HuH-7.5 (cell line): ENCODE results near the gene LINGO1.

Experiments
- DNase-seq: peaks from one replicate; pipeline ENCODE4 v3.0.0; 2011; ENCODE audit warnings: low spot score

Gene LINGO1

DNA sequence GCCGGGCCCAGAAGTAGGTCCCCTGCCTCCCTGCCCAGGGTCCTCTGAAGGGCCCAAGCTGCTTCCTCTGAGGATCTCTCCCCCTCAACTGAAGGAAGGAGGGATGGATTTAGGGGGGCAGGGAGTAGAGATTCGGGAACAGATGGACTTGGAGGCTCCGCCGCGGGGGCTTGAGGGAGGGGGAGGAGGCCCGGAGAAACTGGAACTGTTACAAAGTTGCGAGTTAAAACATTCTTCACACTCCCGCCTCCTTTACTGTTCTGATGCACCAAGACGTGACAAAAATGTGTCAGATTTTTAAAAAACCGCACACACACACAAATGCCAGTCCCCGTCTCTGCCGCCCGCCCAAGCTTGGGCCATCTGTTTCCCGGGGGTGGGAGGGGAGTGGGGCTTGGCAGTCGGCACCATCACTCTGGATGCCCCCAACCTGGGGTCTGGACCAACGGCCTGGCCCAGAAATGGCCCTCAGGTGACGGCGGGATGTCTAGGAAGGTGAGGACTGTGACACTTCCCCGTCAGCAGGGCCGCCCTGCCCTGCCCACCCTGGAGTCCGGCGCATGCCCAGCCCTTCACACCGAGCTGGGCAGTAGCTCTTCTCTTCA lies 25.0 kb upstream of the LINGO1 start:
- DNase-seq = no peak

DNA sequence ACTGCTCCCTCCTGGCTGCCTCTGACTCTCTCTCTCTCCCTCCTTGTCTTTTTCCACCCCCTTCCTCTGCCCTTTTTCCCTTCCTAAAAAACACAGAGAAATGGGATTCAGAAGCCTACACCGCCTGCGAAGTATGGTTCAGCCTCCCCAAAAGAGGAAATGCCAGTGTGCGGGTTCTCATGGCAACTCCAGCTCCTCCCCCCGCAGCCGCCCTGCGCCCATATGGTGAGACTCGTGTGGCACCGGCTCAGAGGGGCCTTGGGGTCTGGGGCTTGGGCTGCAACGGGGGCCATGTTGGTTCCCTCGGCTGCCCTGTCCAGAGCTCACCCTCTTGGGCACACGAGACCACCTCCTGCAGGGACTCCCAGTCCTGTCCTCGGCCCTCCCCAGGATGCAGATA lies 23.6 kb upstream of the LINGO1 start:
- no peak for DNase-seq

DNA sequence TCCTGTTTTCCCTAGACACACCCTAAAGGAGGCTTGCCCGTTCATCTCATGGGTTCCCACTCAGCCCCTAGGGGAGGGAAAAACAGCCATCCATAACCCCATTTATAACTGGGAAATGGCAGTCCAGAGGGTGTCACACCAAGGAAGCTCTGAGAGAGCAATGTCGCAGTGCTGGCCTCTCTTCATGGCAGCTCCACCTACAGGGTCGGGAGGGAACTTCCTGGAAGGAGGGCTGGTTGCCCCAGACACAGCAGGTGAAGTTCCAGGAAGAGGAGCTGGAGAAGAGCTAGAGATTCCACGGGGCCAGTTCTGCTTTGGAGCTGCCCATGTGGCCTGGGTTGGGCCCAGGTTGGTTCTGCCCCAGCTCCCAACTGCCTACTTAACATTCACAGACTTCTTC lies 22.3 kb upstream of the LINGO1 start:
- peak; percentile 87 for DNase-seq

DNA sequence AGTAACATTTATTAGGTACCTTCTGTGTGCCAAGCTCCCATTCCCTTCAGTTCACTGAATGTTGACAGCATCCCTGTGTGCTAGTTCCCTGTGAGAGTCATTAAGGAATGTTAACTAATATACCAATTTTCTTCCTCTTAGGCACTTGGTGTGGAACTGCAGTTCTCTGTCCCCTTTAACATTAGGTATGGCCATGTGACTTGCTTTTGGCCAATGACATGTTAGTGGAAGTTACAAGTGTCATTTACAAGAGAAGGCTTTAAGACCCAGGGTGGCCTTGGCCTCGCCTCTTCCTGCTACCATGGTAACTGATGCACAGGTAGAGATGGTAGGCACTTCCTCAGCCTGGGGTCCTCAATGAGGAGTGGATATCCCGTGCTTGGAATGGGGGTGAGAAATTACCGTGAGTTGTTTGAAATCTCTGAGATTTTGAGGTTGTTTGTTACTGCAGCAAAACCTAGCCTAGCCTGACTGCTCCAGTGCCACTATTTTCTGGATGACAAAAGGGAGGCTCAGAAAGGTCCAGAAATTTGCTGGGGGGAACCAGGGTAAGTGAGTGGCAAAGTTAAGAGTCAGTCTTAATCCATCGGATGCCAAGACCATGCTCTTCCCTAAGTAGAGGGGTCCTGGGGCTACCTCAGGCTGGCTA lies 21.2 kb upstream of the LINGO1 start:
- no peak for DNase-seq

DNA sequence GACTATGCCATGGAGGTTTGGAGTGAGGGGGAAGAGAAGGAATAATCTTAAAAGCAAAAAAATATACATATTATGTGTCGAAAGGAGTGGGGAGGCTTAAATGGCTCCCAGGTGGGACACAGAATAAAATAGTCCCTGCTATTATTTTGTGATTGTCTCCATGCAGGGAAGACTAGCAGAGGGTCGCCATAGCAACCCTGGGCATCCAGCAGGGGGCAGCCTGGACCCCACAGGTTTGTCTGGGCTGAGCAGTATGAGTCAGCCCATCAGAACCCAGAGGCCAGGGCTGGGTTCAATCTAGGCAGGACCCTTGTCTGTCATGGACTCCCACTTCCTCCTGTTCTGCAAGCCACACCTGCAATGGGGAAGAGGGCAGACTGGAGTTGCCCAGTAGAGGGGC lies 17.6 kb upstream of the LINGO1 start:
- DNase-seq = no peak

DNA sequence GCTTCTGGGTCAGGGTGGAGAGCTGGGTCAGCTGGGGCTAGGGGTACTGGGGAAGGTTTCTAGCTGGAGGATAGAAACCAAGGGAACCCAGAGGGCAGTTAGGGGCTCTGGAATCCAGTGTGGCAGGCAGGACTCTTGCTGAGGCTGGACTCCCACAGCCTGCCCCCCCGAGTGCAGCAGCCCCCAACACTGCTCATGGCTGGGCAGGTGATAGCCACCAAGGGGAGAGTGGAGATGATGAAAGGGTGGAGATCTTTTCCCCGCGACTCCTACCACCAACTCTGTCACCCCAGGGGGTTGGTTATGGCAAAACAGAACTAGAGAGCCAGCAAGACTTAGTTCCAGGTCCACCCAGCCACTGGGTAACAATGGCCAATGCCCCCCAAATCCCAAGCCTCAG lies 16.9 kb upstream of the LINGO1 start:
- DNase-seq = no peak

DNA sequence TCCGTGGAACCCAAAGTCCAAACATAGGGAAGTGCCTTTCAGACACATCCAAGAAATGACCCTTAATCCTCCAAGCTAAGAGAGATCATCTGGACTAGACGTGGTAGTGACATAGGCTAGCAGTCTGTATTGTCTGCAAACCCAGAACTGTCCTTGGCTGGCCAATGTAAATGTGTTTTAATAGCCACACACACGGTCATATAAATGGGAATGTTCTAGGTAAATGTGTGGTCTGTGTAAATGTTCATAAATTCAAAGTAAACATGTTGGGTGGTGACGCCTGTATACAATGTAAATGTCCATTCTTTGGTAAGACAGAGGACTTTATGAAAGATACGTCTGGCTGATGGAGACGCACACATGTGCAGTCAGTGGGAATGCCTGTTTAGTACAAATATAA lies 16.3 kb upstream of the LINGO1 start:
- DNase-seq = no peak

DNA sequence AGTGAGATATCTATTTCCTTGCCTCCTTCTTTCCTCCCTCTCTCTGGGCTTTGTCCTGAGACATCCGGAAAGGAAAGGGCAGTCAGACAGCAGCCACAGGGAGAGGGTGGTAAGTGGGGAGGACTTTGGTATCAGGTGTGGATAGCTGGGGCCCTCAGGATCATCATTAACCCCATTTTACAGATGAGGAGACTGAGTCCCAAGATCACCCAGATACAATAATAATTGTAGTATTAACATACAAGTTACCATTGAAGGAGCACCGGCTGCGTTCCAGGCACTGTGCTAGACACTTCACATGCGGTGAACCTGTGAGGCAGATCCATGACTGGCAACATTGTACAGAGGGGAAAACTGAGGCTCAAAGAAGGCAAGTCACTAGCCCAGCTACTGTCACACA lies 15.2 kb upstream of the LINGO1 start:
- DNase-seq = no peak

DNA sequence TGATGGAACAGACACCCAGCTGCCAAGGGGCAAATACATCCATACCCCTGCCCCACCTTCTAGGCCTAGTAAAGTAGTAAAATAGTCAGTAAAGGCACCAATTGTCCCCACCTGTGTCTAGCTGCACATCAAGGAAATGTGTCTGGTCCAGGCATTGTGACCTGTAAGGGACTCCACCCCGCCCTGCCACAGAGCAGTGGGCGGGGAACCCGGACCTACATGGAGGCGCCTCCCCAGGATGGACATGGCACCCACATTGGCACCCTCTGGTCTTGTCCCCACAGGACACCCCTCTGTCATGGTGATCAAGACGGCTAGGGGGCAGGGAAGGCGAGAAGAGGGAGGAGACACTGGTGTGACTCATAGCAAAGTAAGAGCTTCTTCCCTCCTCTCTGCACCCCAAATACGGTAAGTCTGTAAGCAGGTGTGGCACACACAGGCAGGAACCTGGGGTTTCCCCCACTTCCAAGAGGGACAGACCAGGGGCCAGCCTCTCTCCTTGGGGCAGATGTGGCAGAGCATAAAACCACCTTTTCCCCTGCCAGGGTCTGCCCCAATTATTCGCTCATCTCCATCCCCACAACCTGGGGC lies 13.5 kb upstream of the LINGO1 start:
- DNase-seq = no peak

DNA sequence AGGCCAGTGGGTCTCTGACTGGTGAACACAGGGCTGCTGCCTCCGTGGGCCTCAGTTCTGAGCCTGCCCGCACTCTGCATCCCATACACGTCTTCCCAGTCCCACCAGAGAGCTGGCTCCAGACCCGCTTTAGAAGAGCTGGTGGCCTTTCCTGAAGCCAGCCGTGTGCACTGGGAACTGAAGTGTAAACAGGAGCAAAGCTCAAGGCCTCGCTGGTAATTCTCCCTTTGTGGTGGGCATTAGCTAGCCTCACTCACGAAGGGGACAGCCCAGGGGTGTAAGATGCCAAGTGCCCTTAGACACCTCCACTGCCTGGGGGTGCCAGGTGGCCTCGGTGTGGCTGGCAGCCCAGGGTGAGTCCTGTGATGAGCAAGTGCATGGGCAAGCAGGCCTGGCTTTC lies 12.9 kb upstream of the LINGO1 start:
- DNase-seq = no peak

DNA sequence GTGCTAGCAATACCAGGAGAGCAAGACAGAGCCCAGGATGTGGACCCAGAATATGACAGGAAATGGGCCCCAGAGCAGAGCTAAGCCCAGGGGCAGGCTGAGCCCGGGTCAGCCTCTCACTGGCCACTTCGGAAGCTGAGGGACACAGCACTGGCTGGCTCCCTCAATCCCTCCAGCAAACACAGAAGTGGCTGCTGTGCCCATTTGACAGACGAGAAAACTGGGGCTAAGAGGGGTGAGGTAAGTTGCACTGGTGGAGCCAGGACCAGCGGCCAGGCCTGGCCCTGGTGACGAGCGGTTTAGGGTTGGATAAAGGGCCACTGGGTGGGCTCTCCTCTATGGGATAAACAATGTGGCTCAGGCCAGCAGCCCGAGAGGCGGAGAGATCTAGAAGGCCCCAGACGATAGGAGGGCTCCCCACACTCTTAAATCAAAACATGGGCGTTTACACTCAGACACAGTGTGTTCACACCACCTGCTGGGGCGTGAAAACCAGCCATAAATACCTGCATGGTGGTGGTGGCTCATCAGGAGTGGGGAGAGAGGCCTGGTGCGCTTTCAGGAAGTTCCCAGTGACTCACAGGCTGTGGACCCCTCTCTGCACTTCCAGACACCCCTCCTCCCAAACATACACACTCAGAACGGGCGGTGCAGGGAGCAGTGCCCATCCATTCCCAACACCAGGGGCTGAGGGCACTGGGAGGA lies 12.0 kb upstream of the LINGO1 start:
- DNase-seq = no peak

DNA sequence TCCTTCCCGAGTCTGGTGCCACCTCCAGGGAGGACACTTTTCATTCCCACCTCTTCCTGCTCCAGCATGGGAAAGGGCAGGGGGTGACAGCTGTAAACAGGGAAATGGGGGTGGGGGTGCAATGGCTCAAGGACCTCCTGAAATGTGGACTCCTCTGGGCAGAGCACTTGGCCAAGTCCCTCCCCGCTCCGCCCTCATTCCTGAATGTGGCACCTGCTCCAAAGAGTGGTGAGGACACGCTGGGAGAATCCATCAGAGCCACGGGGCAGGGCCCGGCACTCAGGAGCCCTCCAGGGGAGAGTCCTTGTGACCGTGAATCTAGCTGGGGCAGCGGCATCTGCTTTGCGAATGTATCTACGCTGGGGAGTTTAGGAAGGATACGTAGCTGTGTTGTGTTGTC lies 11.1 kb upstream of the LINGO1 start:
- DNase-seq = no peak

DNA sequence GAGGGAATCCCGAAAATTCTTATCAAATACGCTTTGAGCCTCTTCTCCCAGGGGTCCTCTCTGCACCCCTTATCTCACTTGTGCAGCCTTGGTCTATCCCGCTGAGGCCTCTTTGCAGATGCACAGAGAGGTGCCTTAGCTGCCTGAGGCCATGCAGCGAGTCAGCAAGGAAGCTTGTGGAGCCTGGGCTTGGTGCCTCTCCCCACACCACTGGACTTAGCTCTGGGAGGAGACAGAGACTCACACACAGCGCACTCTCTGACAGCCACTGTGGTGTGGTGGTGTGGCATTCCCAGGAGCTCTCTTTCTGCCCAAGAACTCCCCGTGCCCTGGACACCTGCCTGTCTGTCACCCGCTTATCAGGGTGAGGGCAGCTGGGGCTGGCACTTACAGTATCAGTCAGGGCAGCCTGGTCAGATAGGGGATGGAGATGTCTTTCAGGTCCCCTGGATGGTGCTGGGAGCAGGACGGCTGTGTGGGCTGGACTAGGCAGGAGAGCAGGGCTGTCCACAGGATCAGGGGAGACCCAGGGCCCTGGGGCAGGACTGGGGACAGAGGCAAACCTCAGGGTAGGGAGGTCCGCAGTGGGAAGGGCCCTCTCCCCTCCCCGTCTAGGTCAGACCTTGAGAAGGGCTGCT lies 10.2 kb upstream of the LINGO1 start:
- DNase-seq = no peak

DNA sequence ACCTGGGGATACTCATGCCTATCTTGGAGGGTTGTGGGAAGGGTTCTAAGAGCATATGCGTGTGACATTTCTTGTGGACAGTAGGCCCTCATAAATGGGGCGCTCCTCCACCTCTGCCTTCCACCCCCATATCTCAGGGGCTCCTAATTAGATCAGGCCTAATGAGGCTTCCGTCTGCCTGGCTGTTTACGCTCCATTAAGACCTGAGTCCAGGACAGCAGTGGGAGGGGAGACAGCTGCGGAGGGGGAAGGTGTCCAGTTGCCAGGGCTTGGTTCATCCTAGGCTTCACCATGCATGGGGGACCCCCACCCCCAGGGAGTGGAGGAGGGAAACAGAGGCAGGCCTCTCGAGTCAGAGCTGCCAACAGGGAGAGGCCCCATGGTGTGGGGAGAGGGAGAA lies 9.3 kb upstream of the LINGO1 start:
- DNase-seq = no peak

DNA sequence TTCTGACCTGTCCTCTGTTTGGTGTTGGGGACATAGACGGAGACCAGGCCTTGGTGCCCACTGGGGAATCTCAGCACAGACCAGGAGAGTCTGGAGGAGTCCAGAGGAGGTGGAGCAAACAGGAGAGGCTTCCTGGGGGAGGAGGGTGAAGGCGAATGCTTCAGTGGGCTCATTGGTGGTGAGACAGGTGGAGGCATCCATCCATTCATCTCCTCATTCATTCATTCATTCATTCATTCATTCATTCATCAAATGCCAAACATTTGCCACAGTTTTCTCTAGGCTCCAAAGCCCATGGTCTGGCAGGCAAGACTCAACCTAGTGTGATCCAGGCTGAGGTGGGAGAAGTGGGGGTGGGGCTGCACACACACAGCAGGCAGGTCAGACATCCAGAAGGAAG lies 7.9 kb upstream of the LINGO1 start:
- DNase-seq = no peak

DNA sequence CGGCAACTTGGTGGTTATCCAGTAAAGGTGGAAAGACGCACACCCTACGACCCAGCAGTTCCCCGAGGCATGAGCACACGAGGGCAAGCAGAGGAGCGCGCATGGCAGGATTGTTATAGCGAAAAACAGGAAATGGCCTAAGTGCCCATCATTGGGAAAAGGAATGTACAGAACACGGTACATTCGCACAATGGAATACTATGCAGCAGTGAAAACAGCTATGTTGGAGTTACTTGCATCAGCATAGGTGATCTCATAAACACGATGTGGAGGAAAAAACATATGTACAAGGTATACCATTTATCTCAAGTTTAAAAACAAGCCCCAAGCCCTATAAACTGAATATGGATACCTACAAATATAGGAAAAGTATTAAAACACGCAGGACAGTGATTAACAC lies 6.7 kb upstream of the LINGO1 start:
- no peak for DNase-seq

DNA sequence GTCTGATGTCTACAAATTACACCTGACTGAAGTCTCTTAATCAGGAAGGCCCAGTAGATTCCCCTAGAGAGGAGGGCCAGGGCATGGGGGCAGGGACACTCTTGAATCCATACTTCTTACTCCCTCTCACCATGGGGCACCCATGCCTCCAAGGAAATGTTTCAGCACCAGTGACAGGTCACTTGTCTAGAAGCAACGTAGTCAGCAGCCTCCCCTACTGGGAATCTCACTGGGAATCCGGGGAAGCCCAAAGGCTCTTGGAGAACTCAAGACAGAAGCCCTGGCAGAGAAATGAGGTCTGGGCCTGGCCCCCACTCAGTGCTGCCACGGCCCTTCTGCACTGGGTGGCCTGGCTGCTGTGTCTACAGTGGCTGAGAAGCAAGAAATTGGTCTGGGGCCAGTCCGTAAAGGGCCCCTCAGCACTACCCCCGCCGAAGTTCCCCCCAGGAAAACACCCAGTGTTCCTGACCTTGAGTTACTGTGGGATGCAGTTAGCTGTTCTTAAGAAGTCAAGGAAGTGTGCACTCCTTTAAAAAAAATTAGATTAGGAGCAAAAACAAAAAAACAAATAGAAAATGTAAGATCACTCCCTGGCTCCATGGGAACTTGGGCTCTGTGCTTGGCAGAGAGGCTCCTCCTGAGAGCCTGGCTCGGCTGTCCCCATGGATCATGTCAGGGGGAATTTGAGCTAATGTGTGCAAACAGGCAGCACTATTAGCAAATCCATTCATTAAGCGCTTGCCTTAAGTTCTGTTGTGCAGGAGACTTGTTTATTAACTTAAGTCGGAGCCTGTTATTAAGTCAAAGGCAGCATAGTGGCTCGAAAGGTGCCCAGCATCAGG lies 5.4 kb upstream of the LINGO1 start:
- DNase-seq = no peak

DNA sequence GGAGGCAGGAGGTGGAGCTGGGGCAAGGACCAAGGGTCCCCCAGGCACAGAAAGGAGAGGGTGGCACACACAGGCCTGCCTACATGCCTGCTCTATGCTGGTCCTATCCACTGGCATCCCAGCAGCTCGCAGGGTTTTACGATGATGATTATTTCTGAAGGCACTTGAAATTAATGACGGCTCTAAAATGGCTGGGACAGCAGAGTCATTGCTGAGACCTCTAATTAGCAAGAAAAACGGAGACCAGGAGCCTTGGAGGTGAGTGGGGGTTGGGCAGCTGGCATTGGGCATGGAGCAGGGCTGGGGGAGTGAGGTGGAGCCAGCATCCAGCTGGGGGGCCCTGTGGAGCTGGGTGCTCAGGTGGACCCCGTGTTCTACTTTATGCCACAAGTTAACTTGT lies 3.5 kb upstream of the LINGO1 start:
- DNase-seq = no peak

DNA sequence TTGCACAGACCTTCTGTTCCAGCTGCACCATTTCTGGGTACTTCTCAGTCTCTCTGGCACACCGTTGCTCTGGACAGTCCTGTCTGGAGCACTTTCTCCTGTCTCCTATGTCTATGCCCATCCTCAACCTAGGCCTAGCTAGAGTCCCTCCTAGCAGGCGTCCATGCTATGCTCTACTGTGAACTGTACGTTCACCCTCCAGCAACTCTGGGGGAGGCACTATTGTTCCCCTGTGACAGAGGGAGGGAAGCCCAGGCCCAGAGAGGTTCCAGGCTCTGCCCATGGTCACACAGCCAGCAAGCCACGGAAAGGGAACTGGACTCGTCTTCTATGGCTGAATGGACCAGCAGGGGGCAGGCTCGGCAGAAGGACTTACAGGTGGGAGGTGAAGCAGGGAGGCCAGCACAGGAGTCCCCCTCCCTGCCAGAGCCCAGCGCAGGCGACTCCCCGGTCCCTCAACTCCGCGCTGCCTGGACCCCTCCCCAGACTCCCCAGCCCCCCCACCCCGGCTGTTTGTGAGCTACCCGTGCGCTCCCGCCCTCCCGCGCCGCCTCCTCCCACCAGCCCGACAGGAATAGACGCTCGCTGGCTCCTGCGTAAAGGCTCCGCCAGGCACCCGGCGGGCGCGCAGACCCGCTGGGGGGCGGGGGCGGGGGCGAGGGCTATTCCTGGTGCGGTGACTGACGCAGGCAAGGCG lies 1.7 kb upstream of the LINGO1 start:
- DNase-seq = peak; percentile 84

DNA sequence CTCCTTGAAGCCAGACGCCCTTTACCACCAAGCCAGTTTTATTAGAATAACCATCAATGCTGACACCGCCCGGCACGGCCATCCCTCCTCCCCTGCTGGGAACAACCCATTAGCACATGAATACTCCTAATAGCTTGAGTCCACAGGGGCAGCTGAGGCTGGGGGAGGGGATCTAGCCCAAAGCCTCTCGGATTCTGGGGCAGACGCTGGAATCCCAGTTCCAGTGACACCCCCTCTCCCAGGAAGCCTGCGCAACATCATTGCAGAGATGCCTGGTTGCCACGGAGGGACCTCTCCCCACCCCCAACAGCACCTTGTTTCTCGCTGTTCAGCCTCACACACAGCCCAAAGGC lies 1.2 kb upstream of the LINGO1 start:
- DNase-seq = no peak

DNA sequence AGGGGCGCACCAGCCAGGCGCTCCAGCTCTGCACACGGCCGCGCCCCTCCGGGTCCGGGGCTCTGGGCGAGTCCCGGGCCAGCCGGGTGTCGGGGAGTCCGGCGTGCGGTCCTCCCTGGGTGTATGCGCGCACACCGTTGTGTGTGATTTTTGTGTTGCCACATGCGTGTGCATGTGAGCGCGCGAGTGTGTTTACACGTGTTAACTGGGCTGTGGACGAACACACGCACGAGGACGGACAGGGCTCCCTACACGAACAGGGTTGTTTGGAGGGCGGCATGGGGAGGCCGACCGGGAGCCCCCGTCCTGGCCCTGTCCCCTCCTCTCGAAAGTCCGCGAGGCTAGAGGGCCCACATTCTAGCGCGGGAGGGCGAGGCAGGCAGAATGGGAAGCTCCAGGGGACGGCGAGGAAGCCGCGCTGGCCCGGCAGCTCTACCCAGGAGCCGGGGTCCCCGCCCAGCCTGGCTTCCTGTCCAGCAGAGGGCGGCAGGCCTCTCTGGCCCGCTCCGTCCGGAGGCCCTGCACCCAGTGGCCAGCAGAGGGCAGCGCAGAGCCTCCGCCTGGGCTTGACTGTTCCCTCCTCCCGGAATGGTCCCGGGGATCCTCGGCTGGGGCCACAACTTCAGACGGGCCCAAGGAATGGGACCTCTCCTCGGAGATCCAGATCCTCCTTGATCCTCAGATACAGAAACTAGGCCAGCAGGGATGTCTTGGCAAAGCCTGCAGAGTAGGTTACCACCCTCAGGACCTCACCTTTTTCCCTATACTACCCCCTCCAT lies 611 bp upstream of the LINGO1 start:
- DNase-seq = peak; percentile 100
